ENCODE measurements around the gene STEAP4.
"Not testable (repeated sequence)": the region's sequence is repeated elsewhere in the genome, so short reads cannot be mapped to it uniquely, and the experiment has no call there.

STEAP4 gene

DNA sequence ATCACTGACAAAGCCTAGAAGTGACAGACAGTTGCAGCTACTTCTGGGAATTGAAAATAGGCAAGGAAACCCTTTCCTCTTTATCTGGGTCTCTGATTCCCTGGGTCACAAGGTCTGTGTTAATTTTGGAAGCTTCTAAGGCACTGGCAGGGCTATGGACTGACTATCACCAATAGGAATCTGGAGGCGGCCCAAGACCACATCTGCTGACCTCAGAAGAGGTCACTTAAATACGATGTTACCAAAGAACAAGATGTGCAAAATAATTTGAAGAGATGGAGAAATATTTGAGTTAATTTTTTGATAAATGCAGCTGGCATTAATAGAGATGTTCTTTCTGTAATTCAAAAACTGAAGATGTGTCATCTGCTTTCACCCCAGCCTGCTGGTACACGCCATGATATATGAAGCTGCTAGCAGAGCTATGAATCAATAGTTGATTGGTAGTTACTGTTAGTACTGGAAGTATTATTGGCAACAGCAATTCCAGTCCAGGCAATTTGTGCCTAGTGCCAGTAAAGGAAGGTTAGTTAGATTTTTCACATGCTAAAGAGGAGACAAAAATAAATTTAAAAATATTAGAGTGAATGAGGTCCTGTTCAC lies 5.5 kb upstream of the STEAP4 start:
- DNase-seq (ENCODE audit: low read depth in 2 of 2) = no peak

DNA sequence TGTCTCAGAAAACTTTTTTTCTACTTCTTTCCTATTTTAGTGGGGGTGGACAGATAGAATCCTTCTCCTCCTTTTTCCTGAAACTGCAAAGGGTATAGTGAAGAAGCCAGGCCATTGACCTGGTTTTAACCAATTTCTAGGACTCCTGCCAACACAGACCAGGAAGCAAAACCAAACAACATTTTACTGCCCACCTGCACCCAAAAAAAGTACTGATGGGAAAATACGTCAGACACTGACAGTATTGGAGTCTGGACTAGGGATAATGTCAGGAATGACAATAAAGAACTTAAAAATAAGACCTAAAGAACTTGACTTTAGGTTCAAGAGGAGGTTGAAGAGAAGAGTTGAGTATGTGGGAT lies 5.0 kb upstream of the STEAP4 start:
- DNase-seq (ENCODE audit: low read depth in 2 of 2) = no peak

DNA sequence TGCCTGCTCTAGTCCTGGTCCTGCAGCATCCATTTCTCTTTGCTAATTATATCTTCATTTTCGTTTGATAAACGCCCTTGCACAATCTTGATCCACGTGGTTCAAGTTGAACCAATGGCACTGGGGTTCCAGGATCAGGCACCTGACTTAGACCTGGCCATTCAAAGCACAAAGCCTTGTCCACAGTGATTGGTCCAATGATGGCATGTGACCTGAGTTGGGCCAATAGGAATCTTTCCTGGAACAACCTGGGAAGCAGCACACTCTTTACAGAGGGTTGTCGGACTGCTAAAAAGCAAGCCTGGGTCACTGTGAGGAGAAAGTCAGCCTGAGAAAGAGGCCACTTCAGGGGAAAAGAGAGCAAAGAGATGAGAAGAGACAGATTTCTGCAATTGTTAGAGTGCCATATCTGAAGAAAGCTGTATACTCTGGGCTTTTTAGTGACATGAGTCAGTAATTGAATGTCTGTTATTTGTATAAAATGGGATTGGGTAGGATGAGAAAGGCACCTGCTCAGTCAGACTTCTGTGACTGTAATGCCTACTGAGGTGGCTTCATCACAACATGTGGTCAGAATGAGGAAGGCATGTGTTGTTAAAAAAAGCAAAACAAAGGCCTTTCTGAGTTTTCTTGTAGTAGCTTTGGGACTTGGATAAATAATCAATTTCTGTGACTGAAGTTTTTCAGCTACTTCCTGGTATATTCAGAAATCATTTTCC lies 4.4 kb upstream of the STEAP4 start:
- no peak for DNase-seq (ENCODE audit: low read depth in 2 of 2)

DNA sequence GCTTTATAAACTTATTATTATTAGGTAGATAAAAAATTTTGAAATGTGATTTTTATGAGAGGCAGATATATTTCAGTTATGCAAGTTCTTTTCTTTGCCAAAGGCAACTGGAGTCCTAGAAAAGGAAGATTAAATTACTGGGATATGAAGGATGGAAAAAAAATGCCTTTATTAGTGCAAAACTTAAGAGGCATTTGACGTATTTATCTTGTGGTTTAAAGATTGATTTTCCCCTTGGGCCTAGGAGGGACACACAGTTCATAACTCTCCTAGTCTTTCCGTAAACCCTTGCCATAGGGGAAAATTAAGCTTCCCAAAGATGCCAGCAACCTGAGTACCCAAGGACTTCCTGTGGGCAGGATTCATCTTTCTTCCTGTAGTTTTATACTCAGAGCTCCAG lies 3.1 kb upstream of the STEAP4 start:
- DNase-seq (ENCODE audit: low read depth in 2 of 2) = no peak

DNA sequence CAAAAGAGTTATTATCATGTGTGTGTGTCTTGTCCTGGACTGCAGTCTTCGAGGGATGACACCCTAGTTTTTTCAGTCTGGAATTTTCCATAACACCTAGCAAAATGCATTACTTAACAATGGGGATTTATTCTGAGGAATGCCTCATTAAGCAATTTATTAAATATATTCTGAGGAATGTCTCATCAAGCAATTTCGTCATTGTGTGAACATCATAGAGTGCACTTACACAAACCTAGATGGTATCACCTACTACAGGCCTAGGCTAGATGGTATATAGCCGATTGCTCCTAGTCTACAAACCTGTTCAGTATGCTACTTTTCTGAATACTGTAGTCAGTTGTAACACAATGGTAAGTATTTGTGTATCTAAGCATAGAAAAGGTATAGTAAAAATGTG lies 1.1 kb upstream of the STEAP4 start:
- no peak for DNase-seq (ENCODE audit: low read depth in 2 of 2)

DNA sequence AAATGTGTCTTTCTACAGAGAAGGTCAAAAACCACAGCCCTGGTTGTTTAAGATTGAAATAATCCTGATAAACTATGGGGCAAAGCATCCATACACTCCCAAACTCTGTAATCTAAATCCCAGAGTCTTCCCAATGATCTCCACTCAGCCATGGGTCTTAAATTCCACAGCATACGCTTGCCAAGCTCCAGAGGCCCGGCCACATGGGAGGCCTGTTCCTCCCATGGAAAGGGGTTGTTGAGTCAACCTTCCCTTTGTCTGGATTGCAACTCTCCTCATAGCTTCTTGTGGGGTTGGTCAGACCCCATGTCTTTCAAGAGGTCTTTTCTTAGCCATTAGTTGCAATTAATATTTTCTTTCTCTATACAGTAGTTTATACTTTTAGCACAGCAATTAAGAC lies 718 bp upstream of the STEAP4 start:
- DNase-seq (ENCODE audit: low read depth in 2 of 2) = no peak

DNA sequence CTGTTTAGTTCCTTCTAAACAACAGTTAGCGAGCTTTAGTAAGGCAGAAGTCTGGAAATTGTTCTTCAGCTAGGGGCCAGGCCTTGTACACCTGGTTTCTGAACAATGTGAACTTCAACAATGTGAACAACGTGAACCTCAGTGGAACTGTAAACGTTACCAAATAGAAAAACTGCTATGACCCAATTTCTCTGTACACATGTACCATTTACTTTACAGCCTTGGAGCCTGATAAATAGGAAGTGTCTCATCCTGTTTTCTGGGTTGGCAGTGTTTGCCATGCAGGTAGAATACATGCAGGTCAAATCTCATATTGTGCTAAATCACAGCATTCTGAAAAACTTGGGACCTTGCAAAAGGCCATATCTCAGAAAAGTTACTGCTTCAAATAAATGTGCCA lies 1.6 kb downstream of the STEAP4 start:
- DNase-seq (ENCODE audit: low read depth in 2 of 2) = no peak

DNA sequence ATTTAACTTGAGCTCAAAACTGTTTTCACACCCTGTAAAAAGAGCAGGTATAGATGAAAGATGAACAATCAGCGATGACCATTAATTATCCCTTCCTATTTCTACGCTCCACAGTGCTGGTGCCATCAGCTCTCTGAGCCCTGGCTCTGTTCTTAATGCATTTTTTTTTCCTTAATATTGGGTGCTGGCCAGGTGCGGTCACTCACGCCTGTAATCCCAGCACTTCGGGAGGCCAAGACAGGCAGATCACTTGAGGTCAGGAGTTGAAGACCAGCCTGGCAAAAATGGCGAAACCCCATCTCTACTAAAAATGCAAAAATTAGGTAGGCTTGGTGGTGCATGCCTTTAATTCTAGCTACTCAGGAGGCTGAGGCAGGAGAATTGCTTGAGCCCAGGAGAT lies 4.2 kb downstream of the STEAP4 start:
- no peak for DNase-seq (ENCODE audit: low read depth in 2 of 2)

DNA sequence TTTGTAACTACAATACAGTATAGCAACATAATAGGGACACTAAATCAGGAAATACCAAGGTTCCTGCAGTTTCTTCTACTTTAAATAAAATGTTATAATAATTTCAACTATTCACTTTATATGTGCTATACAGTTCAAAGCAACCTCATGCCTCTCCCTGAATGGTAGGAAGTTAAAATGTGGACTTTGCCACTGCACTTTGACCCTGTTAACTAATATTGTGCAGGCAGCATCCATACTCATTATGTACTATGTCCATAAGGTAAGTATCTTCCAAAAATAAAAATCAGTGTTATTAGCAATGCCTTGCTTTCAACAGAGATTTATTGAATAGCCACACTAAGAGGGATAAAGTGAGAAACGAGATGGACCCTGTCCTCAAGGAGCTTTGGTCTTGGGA lies 4.8 kb downstream of the STEAP4 start:
- no peak for DNase-seq (ENCODE audit: low read depth in 2 of 2)

DNA sequence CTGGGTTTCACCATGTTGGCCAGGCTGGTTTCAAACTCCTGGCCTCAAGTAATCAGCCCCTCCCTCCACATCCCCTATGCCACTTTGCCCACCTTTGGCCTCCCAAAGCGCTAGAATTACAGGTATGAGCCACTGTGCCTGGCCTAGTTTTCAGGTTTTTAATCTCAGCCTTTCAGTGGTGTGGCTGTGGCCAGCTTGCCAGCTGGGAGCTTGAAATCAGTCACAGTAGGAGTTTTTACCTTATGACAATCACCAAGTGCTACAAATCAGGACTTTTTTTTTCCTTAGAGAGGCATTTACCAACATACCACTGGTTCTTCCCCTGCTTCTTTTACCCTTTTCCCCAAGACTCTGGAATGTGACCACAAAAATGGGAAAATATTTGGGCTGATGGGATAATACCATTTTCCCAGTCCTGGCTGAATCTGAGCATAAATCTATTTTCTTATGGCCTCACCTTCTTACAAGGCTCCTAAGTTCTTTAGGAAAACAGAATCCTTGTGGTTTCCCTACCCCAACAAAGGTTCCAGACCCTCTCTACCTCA lies 6.2 kb downstream of the STEAP4 start:
- no peak for DNase-seq (ENCODE audit: low read depth in 2 of 2)

DNA sequence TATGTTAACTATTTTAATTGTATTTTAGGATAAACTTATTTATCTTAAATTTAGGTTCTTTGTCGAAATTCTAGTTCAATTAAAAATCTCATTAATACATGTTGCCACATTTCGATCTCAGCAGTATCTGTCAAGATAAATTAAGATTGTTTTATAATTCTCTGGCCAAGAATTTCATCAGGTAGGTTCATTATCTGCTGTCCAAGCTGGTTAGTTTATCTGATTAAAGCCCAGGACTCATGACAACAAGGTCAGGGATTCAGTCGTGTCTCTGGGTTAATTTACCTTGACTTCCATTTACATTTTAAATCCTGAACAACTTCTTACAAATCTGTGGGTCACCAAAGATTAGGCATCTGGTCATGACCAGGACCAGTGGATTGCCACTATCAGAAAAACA lies 7.6 kb downstream of the STEAP4 start:
- DNase-seq (ENCODE audit: low read depth in 2 of 2) = no peak

DNA sequence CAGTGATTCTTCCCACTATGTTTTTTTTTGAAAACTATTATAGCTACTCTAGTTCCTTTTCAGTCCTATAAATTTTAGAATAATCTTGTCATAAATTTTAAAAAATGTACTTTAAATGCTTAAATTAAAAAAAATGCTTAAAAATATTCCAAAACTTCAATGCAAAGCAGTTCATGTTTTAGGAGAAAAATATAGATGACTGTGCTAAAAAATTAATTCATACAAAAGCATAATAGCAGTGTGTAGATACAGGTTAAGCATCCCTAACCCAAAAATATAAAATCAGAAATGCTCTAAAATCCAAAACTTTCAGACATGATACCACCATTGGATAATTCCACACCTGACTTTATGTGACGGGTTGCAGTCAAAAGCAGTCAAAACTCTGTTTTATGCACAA lies 12.8 kb downstream of the STEAP4 start:
- DNase-seq (ENCODE audit: low read depth in 2 of 2) = no peak

DNA sequence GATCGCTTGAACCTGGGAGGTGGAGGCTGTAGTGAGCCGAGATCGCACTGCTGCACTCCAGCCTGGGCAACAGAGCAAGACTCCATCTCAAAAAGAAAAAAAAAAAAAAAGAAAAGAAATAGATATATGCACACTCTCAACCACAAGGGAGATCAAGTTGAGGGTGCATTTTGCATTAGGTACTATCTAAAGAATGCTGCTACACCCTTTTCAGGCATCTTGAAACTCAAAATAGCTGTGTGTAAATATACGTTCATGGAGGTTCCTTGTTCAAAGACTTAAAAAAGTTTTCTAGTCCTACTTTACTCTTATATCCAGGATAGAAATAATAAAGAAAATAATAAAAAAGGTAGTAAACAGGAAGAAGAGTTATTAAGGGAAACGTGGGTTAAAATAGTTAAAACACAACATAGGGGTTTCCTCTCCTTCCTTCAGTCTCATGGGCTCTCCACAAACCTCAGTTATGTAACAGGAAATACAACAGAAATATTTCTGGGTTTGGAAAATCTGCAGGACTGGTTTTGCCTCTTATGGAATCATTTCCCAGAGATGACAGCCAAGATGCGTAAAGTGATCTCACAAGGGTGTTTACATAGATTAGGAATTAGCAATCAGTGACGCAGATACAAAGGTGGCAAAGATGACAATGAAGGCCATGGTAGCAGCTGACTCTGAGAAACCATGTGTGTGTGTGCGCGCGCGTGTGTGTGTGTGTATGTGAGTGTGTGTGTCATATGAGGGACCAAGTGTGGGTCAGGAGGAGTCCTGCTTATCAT lies 15.1 kb downstream of the STEAP4 start:
- no peak for DNase-seq (ENCODE audit: low read depth in 2 of 2)

DNA sequence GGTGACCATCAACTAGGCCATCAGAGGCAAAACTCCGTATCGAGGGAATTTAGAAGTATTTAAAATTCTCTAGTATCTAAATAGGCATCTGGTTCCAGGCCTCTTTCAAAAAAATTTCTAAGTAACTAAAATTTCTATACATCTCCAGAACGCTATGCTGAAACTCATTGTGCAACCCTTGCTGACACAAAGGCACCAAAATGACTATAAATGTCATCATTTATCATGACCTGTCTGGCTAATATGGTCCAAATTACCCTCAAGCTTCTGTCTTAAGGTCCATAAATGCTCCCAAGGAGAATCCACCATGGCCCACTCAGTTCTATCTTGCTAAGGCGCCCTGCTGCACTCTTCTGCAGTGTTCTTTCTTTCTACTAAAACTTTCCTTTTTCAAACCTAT lies 16.2 kb downstream of the STEAP4 start:
- no peak for DNase-seq (ENCODE audit: low read depth in 2 of 2)

DNA sequence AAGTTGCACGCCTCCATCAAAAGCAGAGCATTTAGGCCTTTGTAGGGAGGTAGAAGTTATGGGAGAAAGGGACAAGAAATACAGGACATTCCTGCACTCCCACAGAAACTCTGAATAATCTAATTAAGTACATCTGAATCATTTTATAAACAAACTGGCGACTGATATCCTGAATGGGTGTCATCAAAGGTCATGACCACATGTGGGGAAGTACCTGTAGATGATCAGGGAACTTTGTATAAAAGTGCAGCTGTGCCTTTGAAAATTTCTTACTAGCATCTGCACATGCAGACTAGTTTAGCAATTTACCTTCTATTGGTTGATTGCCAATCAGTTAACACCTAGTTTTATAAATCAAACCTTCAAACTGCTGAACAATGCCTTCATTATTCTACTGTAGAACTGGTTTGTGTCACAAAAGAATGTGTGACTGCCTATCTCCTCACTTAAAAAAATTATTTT lies 17.1 kb downstream of the STEAP4 start:
- DNase-seq (ENCODE audit: low read depth in 2 of 2) = no peak

DNA sequence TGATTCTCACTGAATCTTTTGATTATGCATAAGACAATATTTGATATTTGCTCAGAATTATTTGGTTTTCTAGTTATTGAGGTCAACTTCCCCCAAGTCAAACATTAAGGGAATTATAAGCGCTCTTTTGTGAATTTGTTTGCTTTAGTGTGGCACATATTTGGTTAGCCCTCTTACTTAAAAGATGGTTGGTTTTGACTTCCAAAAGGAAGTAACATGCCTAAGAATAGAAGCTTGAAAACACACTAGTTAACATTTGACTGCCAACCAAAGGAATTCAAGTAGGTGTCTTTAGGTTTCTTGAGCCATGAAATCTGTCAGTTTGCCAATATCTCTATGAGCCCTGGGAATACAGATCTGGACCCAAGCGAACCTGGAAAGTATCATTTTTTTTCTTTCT lies 24.9 kb downstream of the STEAP4 start:
- DNase-seq (ENCODE audit: low read depth in 2 of 2) = no peak

DNA sequence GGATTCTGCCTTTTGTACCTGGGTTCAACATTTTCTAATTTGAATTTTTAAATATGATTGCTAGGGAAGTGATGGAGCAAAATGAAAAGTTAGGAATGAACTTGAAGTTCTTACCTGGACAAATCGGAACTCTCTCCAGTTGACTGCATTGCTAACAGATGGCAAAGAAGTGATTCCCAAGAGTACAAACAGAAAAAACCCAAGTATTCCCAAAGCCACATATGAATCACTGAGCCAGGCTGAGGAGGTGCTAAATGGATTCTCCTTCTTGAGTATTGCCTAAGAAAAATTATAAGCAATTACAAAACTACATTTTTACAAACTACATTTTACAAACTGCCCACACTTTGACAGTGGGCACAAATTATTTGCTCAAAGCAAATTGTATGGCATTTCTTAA lies 25.9 kb downstream of the STEAP4 start:
- DNase-seq (ENCODE audit: low read depth in 2 of 2) = no peak

DNA sequence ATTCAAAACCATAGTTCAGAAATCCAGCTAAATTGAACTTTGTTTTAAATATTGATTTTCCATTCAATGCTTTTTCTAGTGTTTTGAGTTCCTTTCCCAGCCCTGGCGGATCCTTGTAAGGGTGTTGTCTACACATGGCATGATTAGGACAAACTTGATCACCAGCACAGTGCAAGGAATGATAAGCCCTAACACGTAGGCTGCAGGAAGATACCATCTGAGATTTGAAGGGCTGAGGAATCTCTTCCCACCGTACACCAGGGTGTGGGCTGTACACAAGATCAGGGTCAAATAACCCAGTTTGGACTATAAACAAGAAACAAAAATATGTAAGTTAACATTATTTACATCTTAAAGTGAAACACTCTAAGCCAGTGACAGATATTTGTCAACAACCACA lies 27.4 kb downstream of the STEAP4 start:
- DNase-seq (ENCODE audit: low read depth in 2 of 2) = no peak

DNA sequence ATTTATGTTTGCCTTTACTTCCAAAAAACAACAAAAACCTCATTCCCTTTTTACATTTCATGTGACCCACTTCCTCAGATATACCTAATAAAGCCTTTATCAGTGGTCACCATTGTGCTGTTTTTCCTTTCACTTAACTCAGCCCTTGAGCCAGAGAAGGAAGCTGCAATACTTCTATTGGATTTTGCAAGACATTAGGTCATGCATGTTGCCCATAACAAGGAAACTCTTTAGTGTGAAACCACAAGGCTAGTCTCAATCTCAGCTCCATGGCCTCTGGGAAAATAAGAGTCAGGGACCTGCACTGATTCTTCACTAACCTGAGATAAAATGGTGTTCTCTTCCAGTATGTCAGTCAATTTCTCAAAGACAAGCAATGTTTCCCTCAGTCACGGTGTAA lies 27.8 kb downstream of the STEAP4 start:
- no peak for DNase-seq (ENCODE audit: low read depth in 2 of 2)

DNA sequence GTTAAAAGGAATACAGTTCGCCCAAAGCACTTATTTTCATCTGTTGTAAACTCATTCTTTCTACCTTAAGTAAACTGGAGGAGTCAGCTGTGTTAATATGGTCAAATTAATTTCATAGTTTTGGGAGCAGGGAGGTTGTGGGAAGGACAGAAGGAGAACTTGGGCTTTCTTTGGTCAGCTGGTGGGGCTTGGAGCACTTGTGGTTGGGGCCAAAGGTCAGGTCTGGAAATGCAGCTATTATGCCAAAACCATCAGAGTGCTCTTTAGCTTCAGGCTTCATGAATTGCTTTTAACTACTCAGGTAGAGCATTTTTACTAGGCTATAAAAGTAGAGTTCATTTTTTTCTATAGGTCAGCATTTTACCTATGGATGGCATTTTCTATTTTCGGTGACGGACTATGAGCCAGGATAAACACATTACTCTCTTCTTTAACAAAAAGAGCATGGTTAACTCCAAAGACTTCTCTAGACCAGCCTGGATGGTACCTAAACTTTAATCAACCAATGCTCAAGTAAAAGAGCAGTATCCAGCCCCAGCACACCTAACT lies 30.0 kb downstream of the STEAP4 start:
- no peak for DNase-seq (ENCODE audit: low read depth in 2 of 2)

DNA sequence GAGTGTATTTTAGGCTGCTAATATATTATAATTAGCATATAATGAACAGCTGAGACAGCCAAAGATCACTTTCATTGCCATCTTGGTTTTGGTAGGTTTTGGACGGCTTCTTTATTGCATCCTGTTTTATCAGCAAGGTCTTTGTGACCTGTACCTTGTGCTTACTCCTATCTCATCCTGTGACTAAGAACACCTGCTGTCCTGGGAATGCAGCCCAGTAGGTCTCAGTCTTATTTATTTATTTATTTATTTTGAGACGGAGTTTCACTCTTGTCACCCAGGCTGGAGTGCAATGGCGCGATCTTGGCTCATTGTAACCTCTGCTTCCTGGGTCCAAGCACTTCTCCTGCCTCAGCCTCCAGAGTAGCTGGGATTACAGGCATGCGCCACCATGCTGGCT lies 31.8 kb downstream of the STEAP4 start:
- not testable (repeated sequence) for DNase-seq (ENCODE audit: low read depth in 2 of 2)

DNA sequence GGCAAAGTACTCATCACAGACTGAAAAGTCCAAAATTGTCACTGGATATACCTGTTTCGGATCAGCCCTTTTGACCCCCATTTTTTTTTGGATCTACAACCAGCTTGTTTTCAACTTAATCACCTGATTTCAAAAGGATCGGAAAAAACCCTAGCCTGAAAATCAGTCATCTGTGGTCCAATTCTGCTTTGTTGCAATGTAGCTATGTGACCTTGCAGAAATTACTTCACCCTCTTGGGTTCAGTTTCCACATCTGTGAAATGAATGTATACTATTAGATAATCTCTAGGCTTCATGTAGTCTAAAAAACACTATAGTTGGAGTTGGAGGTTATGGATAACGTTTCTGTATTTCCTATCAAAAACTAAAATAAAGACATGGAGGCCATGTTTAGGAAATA lies 37.1 kb downstream of the STEAP4 start:
- no peak for DNase-seq (ENCODE audit: low read depth in 2 of 2)

DNA sequence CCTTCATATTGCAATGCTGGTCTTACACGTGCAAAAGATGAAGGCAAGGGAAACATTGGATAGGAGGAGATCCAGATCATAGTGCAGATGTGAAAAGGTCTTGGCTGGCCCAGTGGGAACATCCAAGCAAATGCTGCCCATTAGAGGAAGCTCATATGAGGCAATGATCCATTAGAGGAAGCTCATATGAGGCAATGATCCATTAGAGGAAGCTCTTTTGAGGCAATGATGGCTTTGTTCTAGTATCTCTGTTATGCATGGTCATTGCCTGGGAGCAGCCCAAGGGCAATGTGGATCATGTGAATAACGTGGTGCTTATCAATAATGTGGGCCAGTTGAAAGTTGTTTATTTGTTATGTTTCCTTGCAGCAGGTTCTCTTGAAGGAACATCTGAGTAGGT lies 37.8 kb downstream of the STEAP4 start:
- no peak for DNase-seq (ENCODE audit: low read depth in 2 of 2)

All from stimulated activated CD4-positive, alpha-beta T cell treated with anti-CD3 and anti-CD28 coated beads, Interleukin-15, amount 100 ng/mL, for 48 hours (primary cell).